ENCODE results near the gene FSTL4. TPM values are rescaled to one million over a fixed set of nuclear protein-coding genes. Genes with fewer than 3 reads are reported as not detected.

The FSTL4 gene
- total RNA-seq, 1 experiment from 2014 or later, result not detected

DNA sequence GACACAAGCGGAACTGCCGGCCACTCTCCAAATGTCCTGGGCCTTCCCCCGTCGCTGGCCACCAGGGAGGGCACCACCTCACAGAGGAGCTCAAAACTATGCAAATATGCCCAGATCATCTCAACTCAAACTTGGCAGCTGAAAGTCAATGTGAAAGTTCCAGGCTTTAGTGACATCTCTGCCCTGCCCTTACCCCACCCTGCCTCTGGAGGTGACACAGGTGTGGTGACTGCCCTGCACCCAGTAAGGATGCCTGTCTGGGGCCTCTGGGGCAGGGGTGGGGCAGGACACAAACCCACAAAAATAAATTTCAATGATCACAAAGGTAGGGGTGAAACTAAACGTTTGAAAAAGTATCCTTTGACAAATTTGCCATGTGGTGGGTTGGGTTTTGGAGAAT is 347.1 kb downstream of the FSTL4 start:
- no peak for DNase-seq (ENCODE audit: low read depth)

DNA sequence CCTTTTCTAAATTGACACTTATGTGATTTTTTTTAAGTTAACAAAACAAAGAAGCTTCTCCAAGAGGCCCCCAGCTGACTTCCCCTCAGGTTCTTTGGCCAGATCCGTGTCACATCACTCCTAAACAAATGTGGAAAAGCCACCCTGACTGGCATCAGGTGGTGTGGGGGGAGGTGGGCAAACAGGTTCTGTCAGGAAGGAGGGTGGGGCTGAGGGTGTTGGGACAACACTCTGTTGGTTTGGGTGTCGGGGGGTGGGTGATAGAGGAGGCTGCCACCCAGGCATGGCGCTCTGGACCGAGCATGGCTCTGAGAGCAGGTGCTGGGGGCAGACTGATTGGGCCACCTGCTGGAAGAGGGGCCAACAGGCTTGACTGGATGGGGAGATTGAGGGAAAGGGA is 349.7 kb downstream of the FSTL4 start:
- DNase-seq (ENCODE audit: low read depth), result no peak

DNA sequence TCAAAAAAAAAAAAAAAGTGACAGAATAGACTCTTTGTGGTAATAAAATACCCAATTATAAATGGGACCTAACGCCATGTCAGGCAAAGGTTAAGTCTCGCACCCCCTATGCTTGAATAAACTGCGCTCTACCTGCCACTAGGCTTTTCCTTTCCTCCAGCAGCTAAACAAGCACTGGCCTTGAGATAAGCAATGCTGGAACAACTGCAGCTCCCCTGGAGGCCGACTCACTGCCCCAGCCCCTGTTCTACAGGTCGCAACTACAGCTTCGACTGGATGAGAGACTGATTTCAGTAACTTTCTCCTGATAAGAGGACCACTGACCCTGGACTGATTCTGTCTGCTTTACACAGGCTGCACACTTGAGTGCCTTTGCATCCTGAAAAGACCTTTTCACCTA is 350.3 kb downstream of the FSTL4 start:
- no peak for DNase-seq (ENCODE audit: low read depth)

DNA sequence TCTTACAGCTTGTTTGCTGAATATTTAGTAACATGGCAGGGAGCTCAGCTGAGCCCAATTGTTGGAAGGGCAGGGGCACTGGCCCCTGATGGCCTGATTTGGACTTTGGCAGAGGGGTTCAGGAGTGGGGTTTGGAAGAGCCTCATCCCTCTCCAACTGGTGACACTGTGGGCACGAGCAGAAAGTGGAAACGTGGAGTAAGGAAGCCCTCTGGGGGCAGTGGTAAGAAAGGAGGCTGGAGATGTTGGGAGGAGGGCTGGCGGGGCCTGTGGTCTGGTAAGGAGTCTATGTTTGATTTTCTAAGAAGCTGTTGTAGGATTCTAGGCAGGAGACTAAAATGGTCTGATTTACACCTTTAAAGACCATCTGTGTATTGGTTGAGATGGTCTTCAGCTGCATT is 351.6 kb downstream of the FSTL4 start:
- no peak for DNase-seq (ENCODE audit: low read depth)

DNA sequence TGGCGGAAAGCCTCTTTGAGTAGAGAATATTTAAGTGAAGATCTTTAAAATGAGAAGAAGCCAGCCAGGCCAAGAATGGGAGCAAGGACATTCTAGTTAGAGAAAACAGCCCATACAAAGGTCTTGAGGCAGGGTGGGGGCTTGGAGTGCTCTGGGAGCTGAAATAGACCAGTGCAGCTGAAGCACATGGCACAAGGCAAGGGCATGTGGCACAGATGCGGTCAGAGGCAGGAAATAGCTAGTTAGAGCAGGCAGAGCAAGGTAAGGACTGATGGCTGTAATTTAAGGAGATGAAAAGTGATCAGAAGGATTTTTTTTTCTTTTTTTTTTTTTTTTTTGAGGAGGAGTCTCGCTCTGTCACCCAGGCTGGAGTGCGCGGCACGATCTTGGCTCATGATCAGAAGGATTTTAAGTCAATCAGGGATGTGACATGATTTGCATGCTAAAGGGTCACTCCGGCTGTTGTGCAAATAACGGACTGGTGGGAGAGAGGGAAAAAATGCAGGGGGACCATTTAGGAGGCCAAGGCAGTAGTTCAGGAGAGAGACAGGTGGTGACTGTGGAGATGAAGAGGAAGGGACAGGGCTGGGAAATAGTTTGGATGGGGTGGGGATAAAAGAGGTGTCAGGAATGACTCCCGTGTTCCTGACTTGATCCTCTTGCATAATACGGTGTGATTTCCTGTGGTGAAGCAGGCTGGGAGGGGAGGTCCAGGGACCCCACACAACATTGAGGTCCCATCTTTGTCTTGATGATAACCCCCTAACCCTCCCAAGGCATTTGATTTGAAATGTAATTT is 352.9 kb downstream of the FSTL4 start:
- DNase-seq (ENCODE audit: low read depth), result no peak

DNA sequence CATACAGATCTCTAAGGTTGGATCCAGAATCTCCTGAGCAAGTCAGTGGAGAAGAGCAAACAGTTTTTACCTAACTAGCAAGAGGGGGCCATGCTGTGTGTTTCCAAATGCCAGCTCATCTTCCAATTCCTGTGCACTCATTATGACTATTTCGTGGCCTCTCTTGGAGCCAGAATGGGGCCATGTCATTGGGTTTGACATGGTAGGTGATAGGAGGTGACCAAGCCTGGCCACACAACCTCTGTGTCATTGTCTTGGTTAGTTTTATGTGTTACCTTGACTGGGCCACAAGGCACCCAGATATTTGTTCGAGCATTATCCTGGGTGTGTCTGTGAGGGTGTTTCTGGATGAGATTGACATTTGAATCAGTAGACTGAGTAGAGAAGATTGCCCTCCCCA is 354.4 kb downstream of the FSTL4 start:
- DNase-seq (ENCODE audit: low read depth), result no peak

DNA sequence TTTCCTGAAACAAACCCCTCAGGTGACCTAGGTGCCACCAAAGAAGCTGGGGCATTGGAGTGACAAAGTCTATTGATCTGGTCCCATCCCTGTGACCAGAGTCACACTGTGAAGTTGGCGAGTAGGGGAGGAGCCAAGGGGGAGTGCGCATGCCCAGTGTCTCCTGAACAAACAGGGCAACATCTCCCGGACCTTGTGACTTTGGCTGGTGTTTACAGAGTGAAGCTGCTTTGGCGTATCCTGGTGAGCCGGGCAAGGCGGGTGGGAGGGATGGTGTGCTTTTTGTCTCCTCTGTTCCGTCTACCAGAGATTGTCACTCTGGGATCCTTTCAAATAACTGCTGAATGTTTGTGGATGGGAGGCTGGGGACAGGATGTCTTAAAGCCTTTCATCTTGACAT is 356.1 kb downstream of the FSTL4 start:
- DNase-seq (ENCODE audit: low read depth), result no peak

DNA sequence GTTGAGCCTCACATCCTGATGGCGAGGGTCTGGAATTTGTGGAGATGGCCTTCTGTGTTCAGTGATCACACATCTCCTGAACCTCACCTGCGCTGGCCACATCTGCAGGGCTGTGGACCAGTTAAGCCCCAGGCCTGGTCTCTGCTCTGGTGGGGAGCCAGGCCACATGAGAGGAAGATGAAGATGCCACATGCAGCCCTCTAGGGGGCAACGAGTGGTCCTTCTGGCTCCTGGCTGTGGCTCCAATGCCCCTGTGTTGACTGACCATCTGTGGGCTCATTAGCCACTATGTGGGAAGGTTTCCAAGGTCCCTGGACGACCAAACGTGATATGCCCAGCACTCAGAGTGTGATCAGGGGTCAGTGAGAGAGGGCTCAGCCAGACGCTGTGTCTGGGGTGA is 357.5 kb downstream of the FSTL4 start:
- no peak for DNase-seq (ENCODE audit: low read depth)

DNA sequence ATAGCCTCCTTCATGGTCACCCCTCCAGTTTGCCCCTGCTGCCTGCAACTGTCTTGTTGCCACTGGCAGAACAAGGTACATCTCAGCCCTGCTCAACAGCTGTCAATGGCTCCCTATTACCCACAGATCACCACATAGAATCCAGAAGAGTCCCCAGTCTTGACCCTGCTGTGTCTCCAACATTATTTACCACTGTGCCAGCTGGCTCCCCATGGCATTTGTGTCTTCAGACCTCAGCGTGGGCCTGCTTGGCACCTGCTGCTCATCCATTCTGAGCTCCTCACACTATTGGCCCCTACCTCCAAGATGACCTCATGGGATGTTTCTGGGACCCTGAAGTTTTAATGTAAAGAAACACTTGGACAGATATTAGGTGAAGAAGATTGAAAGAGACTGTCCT is 358.7 kb downstream of the FSTL4 start:
- DNase-seq (ENCODE audit: low read depth), result no peak

DNA sequence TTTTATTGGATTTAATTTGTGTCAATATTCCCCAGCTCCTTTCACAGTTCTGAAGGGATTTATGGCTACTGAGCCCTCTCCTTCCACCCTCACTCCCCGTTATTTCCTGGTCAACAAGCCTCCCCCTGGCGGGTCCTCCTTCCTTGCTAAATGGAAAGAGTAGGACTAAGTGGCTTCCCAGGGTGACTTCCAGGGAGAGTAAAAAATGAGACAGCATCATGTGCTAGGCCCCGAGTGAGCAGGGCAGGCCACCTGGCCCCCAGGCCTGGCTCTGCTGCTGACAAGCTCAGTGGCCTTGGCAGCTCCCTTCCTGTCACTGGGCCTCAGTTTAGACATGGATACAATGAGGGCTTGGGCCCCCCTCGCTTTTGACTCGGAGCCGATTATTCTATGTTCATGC is 359.3 kb downstream of the FSTL4 start:
- DNase-seq (ENCODE audit: low read depth), result no peak

DNA sequence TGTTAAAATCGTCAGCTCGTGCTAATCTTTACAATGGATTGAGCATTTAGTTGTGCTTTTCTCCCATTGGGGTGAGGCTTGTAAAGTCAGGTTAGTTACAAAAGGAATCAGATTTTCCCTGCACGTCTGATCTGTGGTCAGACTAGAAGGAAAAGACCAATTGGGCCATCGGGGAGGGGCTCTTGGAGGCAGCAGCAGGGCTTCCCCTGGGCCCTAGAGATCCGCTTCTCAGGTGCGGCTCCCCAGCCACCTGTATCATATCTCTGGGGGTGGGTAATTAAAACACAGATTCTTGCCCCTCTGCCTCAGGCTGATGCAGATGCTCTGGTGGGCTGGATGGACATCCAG is 360.2 kb downstream of the FSTL4 start:
- DNase-seq (ENCODE audit: low read depth), result no peak

DNA sequence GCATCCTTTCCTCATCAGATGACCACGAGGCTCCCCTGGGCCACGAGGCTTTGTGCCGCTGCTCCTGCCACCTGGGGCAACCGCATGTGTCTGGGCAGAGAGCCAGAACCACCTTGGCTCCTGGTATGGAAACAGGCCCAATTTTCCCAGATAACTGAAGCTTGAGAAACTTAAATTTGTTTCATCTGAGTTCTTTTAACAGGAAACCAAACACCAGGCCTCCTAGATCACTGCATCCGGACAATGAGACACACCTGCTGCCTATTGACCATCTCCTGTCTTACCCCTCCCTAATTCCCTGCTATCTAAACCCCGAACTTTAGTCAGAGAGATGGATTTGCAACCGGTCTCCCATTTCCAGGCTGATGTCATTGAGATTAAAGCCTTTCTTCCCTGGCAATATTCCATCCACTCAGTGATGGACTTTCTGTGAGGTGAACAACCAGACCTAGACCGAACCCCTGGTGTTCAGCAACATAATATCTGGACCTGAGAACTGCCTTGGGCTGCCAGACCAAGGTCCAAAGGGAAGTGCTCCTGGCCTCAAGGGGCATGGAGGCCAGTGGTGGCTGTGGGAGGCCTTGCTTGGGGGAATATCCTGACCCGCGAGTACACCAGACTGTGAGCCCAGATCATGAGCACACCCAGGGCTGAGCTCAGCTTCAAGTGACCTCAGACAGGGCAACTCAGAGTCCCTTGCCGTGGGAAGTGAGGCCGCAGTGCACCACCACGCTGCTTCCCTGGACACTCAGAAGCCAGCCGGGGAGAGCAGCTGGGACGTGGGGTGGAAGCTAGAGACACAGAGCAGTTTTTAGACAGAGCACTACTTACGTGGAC is 360.8 kb downstream of the FSTL4 start:
- DNase-seq (ENCODE audit: low read depth), result peak; percentile 57

DNA sequence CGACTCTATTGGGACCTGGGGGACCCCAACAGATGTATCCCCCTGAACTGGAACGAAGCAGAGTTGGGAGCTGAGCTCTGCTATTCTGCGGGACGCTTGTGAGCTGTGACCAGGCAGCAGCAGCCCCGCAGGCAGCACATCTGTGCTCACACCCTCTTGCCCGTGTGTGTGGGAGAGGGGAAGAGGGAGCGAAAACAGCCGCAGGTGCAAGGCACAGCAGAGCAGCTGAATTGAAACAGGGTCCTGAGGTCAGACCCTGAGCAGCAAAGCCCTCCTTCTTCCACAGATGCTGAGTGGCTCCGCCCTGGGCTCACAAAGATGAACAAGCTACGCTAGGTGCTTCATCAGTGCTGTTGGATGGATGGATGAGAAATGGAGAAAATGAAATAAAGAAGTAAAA is 361.8 kb downstream of the FSTL4 start:
- no peak for DNase-seq (ENCODE audit: low read depth)

DNA sequence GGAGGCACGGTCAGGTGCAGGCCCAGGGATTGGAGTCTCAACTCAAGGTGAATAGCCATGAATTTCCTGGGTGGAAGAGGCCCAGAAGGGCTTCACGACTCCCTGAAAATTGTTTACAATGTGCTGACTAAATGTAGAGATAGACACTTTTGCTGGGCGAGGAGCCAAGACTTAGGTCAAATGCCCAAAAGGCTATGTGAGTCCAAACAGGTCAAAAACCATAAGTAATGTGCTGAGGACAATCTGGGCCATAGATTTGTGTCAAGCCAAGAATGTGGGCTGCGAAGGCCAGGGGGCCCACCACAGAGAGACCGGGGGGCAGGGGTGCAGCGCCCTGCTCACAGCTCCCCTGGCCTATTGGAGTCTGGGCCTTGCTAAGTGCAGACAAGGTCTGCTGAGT is 362.7 kb downstream of the FSTL4 start:
- DNase-seq (ENCODE audit: low read depth), result peak; percentile 47

DNA sequence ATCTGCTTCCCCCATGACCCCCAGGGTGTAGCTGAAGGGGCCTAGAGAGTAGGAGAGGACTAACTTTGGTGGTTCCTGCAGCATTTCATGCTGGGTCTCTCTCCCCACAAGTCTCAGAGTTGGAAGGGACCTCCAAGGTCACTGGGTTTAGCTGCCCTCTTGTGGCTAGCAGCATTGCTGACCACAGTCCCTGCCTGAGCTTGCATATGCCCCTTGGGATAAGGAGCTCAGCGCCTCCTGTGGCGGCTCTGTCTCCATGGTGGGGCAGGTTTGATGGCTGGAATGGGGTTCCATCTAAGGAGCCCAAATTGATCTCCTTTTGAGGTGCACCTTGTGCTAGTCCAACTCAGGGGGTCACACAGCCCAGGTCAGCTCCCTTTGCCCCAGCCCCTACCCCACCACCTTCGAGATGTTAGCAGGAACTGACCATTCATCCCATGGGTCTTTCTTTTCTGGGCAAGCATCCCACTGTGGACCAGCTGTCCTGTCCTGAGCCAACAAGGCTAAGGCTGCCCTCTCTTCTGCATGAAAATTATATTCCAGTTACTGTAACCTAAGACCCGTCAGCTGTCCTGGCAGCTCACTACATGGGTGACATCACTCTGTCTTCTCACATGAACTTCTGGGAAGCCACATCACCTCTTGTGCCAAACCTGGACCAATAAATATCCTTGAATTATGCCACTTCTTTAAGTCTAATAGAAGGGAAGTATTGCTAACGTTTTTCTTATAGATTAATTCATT is 364.3 kb downstream of the FSTL4 start:
- DNase-seq (ENCODE audit: low read depth), result peak; percentile 68

DNA sequence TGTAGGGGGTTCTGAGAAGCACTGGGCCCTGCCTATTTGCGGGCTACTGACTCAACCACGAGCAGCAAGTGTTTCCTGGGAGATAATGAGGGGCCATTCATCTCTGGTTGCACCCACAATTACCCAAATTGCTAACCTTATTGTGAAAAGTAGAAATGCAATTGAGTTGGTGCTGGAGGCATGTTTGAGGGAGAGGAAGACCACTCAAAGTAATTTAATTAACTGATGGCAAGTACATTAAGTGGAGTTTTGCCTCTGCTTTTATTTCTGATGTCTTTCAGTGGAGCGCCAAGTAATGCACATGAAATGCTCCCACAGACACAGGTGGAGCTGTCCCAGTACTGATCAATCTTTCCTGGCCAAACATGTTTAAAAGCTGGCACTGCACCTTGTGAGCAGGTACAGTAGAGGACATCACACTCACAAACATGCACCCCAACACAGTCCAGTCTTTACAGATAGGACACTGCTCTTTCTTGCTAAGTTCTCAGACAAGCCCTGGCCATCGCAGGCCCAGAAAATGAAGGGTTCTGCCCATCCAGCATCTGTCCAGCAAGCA is 365.1 kb downstream of the FSTL4 start:
- no peak for DNase-seq (ENCODE audit: low read depth)

DNA sequence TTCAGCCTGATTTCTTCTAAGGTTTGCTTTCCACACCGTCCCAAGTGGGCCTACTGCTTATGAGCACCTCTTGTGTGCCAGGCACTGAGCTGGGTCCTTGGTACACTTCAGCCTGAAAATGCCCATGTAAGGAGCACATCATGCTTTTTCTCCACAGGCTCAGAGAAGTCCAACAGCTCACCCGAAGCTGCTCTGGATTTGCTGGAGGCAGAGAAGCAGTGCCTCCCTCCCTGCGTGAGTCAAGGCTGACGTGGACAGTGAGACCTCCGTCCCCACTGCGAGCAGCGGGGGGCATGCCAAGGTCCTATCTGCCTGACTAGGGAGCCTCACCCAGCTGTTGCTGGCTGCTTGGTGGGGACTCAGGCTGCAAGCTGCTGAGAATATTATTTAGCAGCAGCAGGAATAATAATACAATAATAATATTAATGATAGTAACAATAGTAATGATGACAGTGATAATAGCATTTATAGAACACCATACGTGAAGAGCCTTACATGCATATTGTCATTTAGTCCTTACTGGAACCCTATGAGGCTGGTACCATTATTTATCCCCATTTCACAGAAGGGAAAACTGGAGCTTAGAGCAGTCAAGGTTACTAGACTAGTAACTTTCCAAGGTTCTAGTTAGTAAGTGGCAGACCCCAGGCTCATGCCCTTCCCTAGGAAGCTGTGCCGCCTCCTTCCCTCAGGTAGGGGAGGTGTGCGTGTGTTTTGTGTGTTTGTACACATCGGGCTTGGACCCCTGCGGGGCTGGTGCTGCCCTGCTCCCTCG is 365.8 kb downstream of the FSTL4 start:
- DNase-seq (ENCODE audit: low read depth), result no peak

DNA sequence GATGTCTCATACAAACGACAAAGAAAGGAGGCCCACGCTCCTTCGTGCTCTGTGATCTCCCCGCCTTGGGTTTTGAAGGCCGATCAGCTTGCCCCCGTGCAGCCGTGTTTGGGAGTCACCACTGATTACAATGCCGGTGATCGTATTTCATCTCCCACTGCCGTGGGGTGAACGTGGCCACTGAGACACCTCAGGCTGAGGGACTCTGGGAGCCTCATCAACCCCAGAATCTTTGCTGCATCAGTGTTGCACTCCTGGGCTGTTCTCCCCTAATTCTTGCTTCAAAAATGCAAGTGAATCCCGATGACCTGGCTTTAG is 366.3 kb downstream of the FSTL4 start:
- DNase-seq (ENCODE audit: low read depth), result no peak

DNA sequence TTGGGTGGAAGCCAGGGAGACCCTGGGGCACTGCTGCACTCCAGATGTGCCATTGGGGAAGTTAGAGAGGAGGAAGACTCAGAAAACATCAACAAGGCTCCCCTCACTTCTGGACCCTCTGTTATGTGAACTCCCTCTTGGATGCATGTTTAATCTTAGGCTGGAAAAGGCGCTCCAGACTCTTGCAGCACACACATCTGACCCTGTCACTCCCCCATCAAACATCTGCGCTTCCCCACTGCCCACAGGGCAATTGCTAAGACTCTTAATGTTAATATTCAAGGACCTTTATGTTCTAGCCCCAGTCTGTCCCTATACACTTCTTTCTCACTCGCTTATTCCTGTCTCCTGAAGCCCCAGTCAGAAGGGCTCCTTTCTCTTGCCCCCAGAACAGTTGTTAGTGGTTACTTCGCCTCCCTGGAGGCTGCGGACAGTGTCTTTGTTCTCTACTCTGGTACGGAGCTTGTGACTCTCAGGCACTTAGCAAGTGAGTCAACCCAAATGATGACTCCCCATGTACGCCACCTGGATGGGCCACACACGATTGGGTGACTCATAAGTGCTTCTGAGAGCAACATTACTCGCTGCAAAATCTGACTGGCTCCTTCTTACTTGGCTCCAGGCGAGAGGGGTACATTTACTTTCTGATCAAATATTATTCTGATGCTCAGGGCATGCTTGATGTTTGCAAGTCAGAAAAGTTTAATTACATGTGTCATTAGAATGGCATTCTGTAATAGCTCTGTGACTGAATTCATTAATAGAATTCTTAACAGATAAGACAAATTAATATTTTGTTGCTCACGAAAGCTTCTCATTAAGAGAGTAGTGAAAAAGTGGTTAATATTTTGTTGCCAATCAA is 366.9 kb downstream of the FSTL4 start:
- peak; percentile 96 for DNase-seq (ENCODE audit: low read depth)

DNA sequence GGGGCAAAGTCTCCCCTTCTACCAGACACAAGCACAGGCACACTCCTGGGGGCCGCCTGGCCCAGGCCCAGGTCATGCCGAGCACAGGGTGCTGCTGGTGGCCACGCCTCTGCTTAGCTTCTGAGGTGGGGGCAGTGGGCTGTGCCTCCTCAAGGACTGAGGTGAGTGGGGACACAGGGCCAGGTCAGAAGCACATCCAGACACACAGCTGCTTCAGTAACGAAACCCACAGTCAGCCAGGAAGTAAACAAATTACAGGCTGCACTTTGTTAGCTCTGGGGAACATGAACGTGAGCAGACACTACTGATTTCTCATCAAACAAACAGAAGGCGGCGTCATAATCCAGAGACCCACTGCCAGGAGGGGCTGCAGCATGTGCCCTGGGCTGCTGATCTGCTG is 368.1 kb downstream of the FSTL4 start:
- DNase-seq (ENCODE audit: low read depth), result peak; percentile 15

DNA sequence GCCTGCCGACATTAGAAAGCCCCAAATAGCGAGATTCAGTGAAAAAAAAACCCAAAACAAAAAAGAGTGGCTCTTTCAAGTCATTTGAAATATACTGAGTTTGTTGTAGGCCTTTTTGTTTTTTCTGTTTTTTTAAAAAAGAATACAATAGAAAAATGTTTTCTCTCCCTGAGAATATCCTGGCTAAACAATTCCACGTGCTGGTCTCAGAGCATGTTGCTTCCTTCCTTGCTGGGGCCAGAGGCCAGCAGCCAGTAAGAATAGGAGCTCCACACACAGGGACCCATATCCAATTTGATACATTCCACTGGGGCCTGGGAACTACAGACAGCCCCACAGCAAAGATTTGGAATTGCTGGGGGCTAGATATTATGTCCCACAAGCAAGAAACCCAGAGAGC is 369.1 kb downstream of the FSTL4 start:
- no peak for DNase-seq (ENCODE audit: low read depth)
